Suppressor macrophage (primary cell): ENCODE results near the gene CHRNA5.
A peak's percentile ranks its signal among the peaks of the same experiment; 100 is the strongest.
"Not testable (repeated sequence)": the region's sequence is repeated elsewhere in the genome, so short reads cannot be mapped to it uniquely, and the experiment has no call there.

Experiments
- DNase-seq, 4 experiments: peaks; one replicate each; pipeline ENCODE4 v3.0.0-alpha.2; 2020 to 2022
- total RNA-seq, 17 experiments: gene quantifications; one replicate each; lab custom pipeline; 2026; ENCODE audit warnings: mixed read lengths in 6 of 17, inconsistent platforms in 3 of 17; lab: John Stamatoyannopoulos, UW

The CHRNA5 gene
- total RNA-seq = 0.70 to 2.4 (median 1.3) reads per million in 17 experiments

- peak; percentile 73 to 90 (median 82) for DNase-seq
Measured at GRCh38 chr15:78565097-78565950, at the start of gene CHRNA5. TSS of gene CHRNA5 (plus strand) at chr15:78565520. CDS start at chr15:78565720, 200 bp downstream.

GRCh38 chr15:78520035-78520434, 45.3 kb upstream of the CHRNA5 start:
- DNase-seq = not testable (repeated sequence)

- DNase-seq = no peak
Measured at GRCh38 chr15:78524230-78524629, 41.1 kb upstream of the CHRNA5 start.

GRCh38 chr15:78527325-78527724, 38.0 kb upstream of the CHRNA5 start:
- no peak for DNase-seq

GRCh38 chr15:78533331-78533730, 32.0 kb upstream of the CHRNA5 start:
- no peak for DNase-seq

- peak in 3 of 4 experiments; percentile 18 to 36 (median 30) for DNase-seq
Measured at GRCh38 chr15:78536134-78536533, 29.2 kb upstream of the CHRNA5 start.

- no peak for DNase-seq
Measured at GRCh38 chr15:78537266-78537905, 27.9 kb upstream of the CHRNA5 start.

GRCh38 chr15:78538358-78538757, 27.0 kb upstream of the CHRNA5 start:
- no peak for DNase-seq

- DNase-seq = not testable (repeated sequence)
Measured at GRCh38 chr15:78539464-78540140, 25.7 kb upstream of the CHRNA5 start.

- DNase-seq = peak; percentile 95 to 97 (median 96)
Measured at GRCh38 chr15:78540141-78540870, 25.0 kb upstream of the CHRNA5 start, which contains the start of gene PSMA4. TSS of gene PSMA4 (plus strand) at chr15:78540444. CDS start at chr15:78541928, 1,484 bp downstream.

GRCh38 chr15:78540871-78541743, 24.2 kb upstream of the CHRNA5 start:
- DNase-seq = peak; percentile 15 to 40 (median 22)

GRCh38 chr15:78541744-78542034, 23.6 kb upstream of the CHRNA5 start:
- no peak for DNase-seq

GRCh38 chr15:78542647-78543046, 22.7 kb upstream of the CHRNA5 start:
- DNase-seq = no peak

GRCh38 chr15:78550194-78550593, 15.1 kb upstream of the CHRNA5 start:
- DNase-seq = no peak

GRCh38 chr15:78550815-78551214, 14.5 kb upstream of the CHRNA5 start:
- DNase-seq = no peak

GRCh38 chr15:78551902-78552301, 13.4 kb upstream of the CHRNA5 start:
- DNase-seq = no peak

- no peak for DNase-seq
Measured at GRCh38 chr15:78552597-78552996, 12.7 kb upstream of the CHRNA5 start.

GRCh38 chr15:78560201-78560600, 5.1 kb upstream of the CHRNA5 start:
- not testable (repeated sequence) for DNase-seq

GRCh38 chr15:78561490-78561889, 3.8 kb upstream of the CHRNA5 start:
- DNase-seq = no peak

- no peak for DNase-seq
Measured at GRCh38 chr15:78563092-78563491, 2.2 kb upstream of the CHRNA5 start.

GRCh38 chr15:78564743-78565096, 600 bp upstream of the CHRNA5 start:
- DNase-seq = no peak
